GM19240 (cell line): ENCODE measurements around the gene EID3.
A peak's percentile ranks its signal among the peaks of the same experiment; 100 is the strongest.
"Not testable (repeated sequence)": the region's sequence is repeated elsewhere in the genome, so short reads cannot be mapped to it uniquely, and the experiment has no call there.

ENCODE experiments used
- DNase-seq: peaks from one replicate; pipeline ENCODE4 v3.0.0; 2011; ENCODE audit warnings: low spot score; ENCODE audit not compliant: insufficient read length

EID3 gene

DNA sequence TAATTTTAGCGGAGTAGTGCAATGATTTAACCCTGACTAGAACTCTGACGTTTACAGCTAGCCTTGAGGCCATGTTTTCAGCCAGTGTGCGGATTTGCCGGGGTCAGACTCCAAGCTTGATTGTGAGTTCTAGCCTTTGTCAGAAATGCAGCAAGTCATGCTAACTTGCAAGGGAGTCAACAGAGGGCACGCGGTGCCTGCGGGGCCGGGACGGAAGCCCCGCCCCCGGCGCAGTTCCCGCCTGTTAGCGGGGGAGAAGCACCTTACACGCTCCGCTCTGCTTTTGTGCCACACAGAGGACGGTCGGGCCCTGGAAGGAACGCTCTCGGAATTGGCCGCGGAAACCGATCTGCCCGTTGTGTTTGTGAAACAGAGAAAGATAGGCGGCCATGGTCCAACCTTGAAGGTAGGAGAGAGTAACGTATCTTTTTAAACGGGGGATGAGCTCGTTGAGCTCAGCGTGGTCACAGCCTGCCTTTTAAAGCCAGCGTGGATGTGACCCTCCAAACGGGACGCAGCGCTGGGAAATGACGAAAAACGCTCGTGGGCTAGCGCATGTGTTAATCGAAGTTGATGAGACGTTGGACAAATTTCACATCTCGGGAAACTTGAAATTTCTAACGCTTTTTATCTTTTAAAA lies 14.8 kb upstream of the EID3 start:
- DNase-seq = peak; percentile 74

DNA sequence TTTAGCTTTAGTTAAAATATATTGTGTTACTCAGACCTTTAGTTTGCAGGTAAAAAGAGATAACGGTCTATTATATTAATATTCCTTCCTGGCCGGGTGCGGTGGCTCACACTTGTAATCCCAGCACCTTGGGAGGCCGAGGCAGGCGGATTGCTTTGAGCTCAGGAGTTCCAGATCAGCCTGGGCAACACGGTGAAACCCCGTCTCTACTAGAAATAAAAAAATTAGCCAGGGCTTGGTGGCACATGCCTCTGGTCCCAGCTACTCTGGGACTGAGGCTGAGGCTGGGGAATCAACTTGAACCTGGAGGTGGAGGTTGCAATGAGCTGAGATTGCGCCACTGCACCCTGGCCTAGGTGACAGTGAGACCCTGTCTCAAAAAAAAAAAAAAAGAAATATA lies 13.2 kb upstream of the EID3 start:
- DNase-seq = no peak

DNA sequence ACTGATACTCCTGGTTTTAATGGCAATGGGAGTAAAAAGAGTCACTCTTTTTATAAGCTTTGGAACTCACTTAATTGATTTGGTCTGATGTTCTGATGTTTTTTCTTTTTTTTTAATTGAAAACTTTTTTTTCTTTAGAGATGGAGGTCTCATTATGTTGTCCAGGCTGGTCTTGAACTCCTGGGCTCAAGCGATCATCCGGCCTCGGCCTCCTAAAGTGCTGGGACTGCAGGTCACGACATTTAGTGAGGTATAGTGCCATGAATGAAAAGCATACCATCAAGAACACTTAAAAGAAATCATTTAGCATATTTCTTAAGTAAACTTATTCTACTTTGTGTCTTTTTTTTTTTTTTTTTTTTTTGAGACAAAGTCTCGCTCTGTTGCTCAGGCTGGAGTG lies 12.7 kb upstream of the EID3 start:
- no peak for DNase-seq

DNA sequence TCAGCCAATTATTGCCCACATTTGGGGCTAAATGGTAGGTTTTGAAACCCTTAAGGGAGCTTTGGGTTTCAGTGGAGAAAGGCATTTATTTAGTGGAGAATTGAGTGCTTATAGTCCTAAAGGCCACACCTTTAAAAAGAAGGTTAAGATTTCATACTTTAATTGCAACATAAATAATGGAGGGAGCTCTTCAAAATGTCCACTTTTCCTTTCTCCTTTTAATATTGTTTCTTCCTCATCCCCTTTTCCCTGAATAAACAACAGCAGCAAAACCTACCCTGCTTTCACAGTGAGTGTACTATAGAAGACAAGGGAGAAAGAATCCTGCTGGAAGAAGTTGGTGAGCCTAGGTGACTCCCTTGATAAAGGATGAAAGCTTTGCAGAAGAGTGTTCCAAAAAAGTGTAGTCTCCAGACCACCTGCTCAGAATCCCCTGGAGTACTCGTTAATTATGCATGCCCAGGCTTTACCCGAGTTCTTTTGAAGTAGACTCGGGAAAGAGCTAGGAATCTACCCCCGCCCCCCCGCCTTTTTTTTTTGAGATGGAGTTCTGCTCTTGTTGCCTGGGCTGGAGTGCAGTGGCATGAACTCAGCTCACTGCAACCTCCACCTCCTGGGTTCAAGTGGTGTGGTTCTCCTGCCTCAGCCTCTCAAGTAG lies 11.5 kb upstream of the EID3 start:
- no peak for DNase-seq

DNA sequence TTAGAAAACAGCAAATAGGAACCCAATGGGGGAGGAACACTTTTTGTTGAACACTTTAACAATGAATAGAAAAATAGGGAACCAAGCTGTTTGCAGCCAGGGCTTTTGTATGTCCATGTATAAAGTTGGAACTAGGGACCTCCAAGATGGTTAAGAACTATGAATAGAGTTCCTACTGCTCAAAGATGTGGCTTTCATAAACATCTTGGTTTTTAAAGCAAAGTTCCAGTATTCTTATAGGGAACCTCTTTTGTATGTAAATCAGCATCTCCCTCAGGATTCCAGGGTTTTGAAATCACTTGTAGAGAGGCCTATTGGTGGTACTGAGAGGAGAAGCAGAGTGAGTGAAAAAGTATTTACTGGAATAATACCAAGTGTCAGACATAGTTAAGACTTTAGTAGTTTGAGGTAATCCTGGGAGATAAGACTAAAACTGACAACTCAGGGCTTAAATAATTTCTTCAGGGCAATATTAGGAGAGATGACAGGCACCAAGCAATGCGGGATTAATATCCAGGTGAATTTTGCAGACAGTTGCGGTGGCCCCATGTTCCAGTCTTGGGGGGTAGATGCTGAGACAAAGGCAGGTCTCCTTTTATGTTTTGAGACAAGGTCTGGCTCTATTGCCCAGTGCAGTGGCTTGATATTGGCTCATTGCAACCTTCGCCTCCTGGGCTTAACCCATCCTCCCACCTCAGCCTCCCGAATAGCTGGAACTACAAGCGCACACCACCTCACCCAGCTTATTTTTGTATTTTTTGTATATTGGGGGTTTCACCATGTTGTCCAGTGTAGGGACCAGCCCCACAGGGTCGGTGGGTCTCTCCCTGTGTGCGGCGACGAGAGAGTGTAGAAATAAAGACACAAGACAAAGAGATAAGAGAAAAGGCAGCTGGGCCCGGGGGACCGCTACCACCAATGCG lies 10.4 kb upstream of the EID3 start:
- DNase-seq = no peak

DNA sequence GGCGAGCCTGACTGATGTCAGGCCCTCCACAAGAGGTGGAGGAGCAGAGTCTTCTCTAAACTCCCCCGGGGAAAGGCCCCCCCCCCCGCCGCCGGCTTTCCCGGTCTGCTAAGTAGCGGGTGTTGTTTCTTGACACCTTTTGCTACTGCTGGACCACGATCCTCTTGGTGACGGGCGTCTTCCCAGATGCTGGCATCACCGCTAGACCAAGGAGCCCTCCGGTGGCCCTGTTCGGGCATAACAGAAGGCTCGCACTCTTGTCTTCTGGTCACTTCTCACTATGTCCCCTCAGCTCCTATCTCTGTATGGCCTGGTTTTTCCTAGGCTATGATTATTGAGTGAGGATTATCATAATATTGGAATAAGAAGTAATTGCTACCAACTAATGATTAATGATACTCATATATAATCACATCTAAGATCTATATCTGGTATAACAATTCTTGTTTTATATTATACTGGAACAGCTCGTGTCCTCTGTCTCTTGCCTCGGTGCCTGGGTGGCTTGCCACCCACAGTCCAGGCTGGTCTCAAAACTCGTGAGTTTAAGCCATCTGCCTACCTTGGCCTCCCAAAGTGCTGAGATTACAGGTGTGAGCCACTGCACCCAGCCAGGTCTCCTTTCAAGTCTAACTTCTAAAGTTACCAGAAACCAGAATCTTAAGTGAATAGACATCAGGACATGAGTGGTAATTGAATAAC lies 9.2 kb upstream of the EID3 start:
- not testable (repeated sequence) for DNase-seq

DNA sequence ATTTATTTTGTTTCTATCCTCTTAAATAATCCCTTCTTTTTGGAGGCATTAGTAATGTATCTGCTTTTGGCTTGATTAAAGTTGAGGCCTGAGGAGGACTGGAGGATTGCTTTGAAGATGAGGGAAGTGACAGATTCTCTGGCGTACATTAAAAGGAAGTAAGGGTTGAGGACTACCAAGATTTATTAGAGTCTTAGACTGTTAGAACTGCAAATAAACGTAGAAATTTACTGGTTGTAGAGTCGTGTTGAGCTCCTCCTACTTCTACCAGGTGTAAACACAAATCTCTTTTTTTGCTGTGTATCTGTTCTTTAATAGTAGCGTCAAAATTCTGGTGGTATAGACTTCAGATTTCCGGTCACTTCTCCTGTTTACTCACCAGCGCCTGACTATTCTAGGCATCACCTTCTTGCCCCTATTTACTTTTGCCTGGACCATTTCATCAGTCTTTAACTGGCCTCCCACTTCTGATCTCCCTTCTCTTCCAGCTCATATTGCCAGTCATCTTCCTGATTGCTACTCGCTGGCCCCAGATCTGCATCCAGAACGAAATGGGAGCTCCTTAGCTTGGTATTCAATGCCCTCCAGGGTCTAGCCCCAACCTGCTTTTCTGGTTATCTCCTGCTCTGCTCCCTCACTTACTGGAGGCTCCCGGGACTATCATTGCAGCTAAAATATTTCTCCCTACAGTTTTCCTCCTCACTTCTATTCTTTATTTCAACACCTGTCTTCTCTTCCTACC lies 8.4 kb upstream of the EID3 start:
- no peak for DNase-seq

DNA sequence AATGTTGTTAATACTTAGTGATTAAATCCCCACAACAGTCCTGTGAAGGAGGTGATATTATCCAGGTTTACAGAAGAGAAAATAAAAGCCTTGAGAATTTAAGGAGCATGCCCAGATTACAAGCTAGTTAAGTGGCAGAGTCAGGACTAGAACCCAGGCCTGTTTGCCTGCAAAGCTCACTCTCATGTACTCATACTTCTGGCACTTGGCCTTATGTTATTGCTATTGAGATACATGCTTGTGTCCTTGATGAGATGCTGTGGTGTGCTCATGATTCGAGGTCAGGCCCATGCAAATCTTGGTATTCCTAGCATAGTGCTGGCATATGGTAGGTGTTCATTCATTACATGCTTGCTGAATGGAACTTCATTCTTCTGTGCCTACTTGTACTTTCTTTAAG lies 7.6 kb upstream of the EID3 start:
- DNase-seq = no peak

DNA sequence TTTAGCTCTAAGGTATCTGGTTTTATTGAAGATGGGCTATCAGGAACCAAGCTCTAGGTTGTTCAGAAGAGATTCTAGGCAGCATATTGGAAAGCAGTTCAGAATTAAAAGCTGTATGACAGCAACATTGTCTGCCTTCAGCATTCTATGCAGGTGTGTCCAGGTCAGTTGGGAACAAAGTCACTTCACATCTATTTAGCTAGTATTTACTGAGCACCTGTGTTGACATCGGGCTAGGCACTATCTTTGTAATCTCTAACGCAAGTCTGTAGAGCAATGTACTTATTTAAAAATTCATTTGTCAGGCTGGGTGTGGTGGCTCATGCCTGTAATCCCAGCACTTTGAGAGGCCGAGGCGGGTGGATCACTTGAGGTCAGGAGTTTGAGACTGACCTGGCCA lies 6.8 kb upstream of the EID3 start:
- DNase-seq = no peak

DNA sequence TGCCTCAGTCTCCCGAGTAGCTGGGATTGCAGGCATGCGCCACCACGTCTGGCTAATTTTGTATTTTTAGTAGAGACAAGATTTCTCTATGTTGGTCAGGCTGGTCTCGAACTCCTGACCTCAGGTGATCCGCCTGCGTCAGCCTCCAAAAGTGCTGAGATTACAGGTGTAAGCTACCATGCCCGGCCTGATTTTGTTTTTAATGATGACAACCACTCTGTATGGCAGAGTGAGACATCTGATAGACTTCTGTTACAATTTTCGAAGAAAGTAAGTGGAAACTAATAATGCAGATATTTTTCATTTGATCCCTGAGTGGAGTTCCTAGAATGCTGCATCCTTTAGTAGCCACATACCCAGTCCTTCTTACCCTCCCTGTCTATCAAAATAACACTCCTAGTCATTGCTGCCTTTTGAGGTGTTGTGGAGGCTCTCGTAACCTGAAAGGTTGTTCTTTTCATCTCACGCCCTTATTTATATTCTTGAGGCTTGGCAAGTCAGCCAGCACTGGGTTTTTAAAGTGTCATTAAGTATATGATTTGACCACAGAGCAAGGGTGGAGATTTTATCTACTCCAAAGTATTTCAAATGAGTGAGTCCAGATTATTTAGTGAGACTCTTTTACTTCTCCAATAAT lies 5.9 kb upstream of the EID3 start:
- DNase-seq = no peak

DNA sequence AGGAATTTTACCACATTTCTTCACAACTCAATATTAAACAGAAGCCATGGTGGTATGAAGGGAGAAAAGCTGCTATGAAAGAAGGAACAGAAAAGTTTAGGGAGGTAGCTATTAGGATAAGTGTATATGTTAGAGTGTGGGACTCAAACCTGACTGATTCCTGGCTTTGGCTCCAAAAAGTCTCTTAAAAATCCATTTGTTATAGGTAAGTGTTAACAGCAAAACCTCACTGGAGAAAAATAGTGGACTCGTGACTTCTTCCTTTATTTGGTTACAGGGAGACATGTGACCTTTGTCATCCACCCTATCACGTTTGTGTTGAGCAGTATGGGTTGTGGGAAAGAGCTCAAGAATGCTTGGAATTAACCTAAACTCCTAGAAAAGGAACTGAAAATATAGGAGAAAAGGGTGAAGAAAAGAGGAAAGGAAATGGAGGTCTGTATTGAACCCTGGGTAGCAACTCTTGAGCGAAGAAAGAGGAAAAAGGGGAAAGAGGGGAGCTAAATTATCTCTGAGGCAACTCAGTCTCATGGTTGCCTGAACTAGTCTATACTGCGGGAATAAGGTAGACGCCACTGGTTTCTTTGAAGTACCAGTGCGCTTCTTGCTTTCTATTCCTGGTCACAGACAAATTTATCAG lies 3.6 kb upstream of the EID3 start:
- no peak for DNase-seq

DNA sequence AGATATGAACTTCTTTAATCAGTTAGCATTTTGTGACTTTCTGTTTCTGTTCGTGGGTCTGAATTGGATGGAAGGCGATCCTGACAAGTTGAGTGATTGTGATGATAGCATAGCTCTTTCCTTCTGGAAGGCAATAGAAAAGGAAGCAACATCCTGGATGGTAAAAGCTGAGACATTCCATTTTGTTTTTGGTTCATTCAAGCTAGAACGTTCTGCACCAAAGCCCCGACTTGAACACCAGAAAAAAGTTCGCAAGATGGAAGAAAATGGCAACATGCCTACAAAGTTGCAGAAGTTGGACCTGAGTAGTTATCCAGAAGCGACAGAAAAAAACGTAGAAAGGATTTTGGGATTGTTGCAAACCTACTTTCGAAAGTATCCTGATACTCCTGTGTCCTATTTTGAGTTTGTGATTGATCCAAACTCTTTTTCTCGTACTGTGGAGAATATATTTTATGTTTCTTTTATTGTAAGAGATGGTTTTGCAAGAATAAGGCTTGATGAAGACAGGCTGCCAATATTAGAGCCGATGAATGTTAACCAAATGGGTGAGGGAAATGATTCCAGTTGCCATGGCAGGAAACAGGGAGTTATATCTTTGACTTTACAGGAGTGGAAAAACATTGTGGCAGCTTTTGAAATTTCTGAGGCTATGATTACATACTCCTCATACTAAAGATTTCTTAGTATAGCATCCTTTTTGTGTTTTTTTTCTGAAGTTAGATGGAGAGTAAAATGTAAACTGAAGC lies 896 bp downstream of the EID3 start:
- no peak for DNase-seq

DNA sequence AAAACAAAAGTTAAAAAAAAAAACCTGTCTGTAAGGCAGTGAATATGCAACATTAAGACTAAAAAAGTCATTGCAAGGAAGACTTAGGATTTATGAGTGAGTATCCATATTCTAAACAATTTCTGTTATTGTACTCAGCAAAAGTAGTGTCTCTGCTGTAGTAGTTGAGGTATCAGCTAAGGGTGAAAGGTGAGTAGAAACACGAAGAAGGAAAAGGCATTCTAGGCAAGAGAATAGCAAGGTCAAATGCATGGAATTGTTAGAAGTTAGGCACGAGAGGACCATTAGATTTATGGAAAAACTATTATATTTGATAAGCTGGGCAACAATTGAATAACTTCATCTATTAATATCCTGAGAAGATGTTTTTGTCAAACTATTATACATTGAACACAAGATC lies 1.8 kb downstream of the EID3 start:
- DNase-seq = no peak

DNA sequence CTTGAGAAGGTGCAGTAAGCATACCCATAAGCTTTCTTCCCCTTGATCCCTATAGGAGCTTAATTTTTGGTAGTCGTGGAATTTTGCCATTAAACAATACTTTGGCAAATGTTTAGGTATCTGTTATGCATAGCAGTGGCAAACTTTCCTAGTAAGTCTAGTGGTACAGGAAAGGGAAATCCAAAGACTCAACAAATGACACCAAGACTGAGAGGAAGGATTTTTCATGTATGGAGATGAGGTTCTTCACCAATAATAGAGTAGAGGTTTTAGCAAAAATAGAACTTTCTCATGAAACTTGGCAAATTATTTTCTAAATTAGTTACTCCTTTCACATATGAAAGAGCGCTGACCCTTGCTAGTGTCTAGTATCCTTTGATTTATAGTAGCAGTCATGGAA lies 2.8 kb downstream of the EID3 start:
- DNase-seq = no peak

DNA sequence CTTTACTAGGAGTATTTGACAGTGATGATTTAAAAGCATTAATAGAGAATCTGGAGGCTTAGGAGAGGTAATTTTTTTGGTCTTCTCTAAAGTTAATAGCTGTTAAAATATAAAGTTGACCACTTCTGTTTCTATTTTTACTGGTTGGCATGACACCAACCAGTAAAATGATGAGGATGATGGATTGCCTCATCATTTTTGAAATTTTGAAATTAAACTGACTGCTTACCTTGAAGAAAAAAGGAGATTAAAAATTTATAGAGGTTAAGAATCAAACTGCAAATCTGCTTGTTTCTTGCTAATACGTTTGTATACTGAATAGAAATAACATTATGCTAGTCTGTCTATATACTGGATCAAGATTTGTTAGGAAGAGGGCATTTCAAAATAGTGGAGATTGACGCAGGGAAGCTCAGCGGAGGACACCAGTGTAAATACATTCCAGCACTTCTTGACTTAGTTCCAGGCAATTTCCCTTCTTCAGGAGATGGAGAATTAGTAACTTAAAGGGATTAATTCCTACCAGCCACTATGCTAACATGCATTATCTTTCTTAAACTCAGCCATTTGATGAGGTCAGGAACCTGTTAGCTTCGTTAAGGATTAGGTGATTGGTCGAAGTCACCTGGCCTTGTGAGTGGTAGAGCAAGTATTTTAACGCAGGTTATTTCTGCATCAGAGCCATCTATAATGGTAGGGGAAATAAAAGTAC lies 3.6 kb downstream of the EID3 start:
- no peak for DNase-seq

DNA sequence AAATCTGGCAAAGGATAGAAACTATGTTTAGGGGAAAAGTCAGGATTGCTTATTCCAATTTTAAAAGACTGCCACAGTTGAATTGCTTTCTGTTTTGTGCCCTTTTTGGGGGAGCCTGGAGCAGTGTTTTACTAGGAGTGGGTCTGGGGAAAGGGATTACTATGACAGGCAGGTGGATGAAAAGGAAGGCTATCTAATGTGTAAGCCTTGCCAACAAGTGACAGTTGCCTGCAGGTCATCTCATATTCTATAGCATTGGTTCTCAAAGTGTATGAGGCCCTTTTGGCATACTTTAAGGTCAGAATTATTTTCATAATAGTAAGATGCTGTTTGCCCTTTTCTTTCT lies 4.1 kb downstream of the EID3 start:
- DNase-seq = no peak

DNA sequence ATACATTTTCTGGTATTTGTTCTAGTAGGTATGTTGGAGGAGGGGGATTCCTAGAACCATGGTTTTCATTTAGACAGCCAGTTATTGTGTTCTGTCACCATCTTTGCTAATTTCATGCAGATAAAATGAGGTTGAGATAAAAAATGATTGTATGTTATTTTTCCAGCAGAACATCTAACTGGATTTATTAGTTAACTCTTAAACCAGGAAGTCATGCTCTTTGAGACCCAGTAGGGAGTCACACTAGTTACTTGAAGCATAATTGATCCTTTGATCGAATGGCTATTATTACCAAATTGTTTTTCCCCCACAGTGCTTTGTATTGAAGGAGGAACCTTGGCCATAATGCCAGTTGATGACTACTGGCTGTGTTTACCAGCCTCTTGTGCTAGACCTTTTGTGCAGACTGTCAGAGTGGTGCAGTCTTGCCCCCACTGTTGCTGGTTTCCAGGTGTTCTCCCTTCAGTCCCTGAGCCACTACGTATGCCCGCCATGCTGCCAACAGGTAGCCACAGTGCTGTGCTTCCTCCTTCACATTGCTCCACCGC lies 6.0 kb downstream of the EID3 start:
- no peak for DNase-seq

DNA sequence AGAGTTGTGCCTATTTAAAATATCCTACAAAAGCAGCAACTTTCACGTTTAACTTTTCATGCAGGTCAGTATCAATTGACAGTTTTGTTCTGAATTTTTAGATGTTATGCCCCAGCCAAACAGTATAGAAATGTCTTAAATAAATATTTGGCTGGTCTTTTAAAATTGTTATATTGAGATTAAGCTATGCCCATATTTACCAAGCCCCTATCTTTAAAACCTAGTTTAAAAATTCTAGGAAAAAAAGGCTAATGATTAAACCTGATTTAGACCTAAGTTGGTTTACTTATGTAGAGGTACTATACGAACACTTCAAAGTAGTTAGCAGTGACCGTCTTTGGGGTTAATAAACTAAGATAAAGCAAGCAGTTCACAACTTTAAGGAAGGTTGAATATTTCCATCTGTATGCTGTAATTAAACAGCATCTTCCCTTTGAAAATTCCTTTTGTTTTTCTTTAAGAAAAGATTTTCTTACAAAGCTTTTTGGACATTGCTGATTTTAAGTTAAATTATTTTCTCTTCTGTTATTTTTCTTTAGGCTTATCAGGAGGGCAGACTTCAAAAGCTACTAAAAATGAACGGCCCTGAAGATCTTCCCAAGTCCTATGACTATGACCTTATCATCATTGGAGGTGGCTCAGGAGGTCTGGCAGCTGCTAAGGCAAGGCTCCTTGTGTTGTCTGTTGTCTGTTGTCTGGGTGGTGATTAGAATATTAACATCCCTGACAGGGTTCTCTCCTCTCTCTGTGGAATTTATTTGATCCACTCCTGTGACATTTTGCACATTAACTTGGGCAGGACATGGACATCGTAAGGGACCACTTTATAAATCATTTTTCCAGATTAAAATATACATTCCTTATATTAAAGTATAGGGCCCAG lies 7.5 kb downstream of the EID3 start:
- no peak for DNase-seq
